ENCODE measurements around the gene MTHFD1L.

MTHFD1L gene

GRCh38 chr6:151023342-151023741 is 157.8 kb downstream of the MTHFD1L start:
- Histone ChIP-seq H3K4me2 (ENCODE audit: low read depth, low read length, poor library complexity, severe bottlenecking) (no peak overlapping the region), H3K79me2 (ENCODE audit: insufficient read depth, low read length) (no peaks in the 10 kb centered on the region), H3K4me3 (ENCODE audit: low read length, poor library complexity, severe bottlenecking) (no peak overlapping the region), H2AFZ (ENCODE audit: low read length) (no peak overlapping the region), H3K9me3 (ENCODE audit: insufficient read depth, low read depth, low read length) (no peaks in the 10 kb centered on the region), H4K20me1 (ENCODE audit: insufficient read depth, low read length, poor library complexity, severe bottlenecking) (no peaks in the 10 kb centered on the region), H3K9ac (ENCODE audit: low read depth, low read length, poor library complexity, severe bottlenecking) (no peak overlapping the region), H3F3A (ENCODE audit: low read depth) (no peaks in the 10 kb centered on the region), H3K36me3 (ENCODE audit: insufficient read depth, low read length) (peaks cover 22% of the 10 kb centered on the region; the same call in 1 of the 2 replicates), H3K27me3 (ENCODE audit: insufficient read depth, low read length, poor library complexity, severe bottlenecking) (no peaks in the 10 kb centered on the region), H3K4me1 (ENCODE audit: insufficient read depth, low read length, poor library complexity, severe bottlenecking) (no peaks in the 10 kb centered on the region), H3K9me2 (replicated peaks; ENCODE audit: low read depth, low read length) (no peaks in the 10 kb centered on the region)
- TF ChIP-seq EZH2phosphoT487 (IDR thresholded peaks at IDR 0.05; ENCODE audit: borderline replicate concordance), result no peak
- TF ChIP-seq CTCF (conservative IDR thresholded peaks at IDR 0.05; ENCODE audit: low read length), result no peak

GRCh38 chr6:151024597-151024996 is 159.1 kb downstream of the MTHFD1L start:
- H3K4me2 ChIP-seq (ENCODE audit: low read depth, low read length, poor library complexity, severe bottlenecking), result no peak overlapping the region
- no peaks in the 10 kb centered on the region for H3F3A ChIP-seq (ENCODE audit: low read depth)
- no peaks in the 10 kb centered on the region for H3K27me3 ChIP-seq (ENCODE audit: insufficient read depth, low read length, poor library complexity, severe bottlenecking)
- no peaks in the 10 kb centered on the region for H4K20me1 ChIP-seq (ENCODE audit: insufficient read depth, low read length, poor library complexity, severe bottlenecking)
- H3K9me3 ChIP-seq (ENCODE audit: insufficient read depth, low read depth, low read length), result no peaks in the 10 kb centered on the region
- H2AFZ ChIP-seq (ENCODE audit: low read length), result no peak overlapping the region
- TF ChIP-seq CTCF (conservative IDR thresholded peaks at IDR 0.05; ENCODE audit: low read length) (no peak), EZH2phosphoT487 (IDR thresholded peaks at IDR 0.05; ENCODE audit: borderline replicate concordance) (no peak)
- H3K36me3 ChIP-seq (ENCODE audit: insufficient read depth, low read length), result peaks cover 14% of the 10 kb centered on the region; the same call in 1 of the 2 replicates
- H3K9ac ChIP-seq (ENCODE audit: low read depth, low read length, poor library complexity, severe bottlenecking), result no peak overlapping the region
- no peaks in the 10 kb centered on the region for H3K4me1 ChIP-seq (ENCODE audit: insufficient read depth, low read length, poor library complexity, severe bottlenecking)
- no peaks in the 10 kb centered on the region for H3K9me2 ChIP-seq (replicated peaks; ENCODE audit: low read depth, low read length)
- H3K4me3 ChIP-seq (ENCODE audit: low read length, poor library complexity, severe bottlenecking), result no peak overlapping the region
- no peaks in the 10 kb centered on the region for H3K79me2 ChIP-seq (ENCODE audit: insufficient read depth, low read length)

GRCh38 chr6:151025076-151025475 is 159.6 kb downstream of the MTHFD1L start:
- no peak overlapping the region for H3K4me3 ChIP-seq (ENCODE audit: low read length, poor library complexity, severe bottlenecking)
- H3K79me2 ChIP-seq (ENCODE audit: insufficient read depth, low read length), result no peaks in the 10 kb centered on the region
- H3K4me2 ChIP-seq (ENCODE audit: low read depth, low read length, poor library complexity, severe bottlenecking), result no peak overlapping the region
- TF ChIP-seq EZH2phosphoT487 (IDR thresholded peaks at IDR 0.05; ENCODE audit: borderline replicate concordance) (no peak), CTCF (conservative IDR thresholded peaks at IDR 0.05; ENCODE audit: low read length) (no peak)
- H2AFZ ChIP-seq (ENCODE audit: low read length), result no peak overlapping the region
- no peaks in the 10 kb centered on the region for H3K27me3 ChIP-seq (ENCODE audit: insufficient read depth, low read length, poor library complexity, severe bottlenecking)
- no peaks in the 10 kb centered on the region for H3K4me1 ChIP-seq (ENCODE audit: insufficient read depth, low read length, poor library complexity, severe bottlenecking)
- H3K9me3 ChIP-seq (ENCODE audit: insufficient read depth, low read depth, low read length), result no peaks in the 10 kb centered on the region
- no peak overlapping the region for H3K9ac ChIP-seq (ENCODE audit: low read depth, low read length, poor library complexity, severe bottlenecking)
- H3F3A ChIP-seq (ENCODE audit: low read depth), result no peaks in the 10 kb centered on the region
- H3K9me2 ChIP-seq (replicated peaks; ENCODE audit: low read depth, low read length), result no peaks in the 10 kb centered on the region
- H3K36me3 ChIP-seq (ENCODE audit: insufficient read depth, low read length), result peaks cover 17% of the 10 kb centered on the region; the same call in 1 of the 2 replicates
- no peaks in the 10 kb centered on the region for H4K20me1 ChIP-seq (ENCODE audit: insufficient read depth, low read length, poor library complexity, severe bottlenecking)
